Inferior parietal cortex (tissue), 1 donor: Measurements from ENCODE around the gene TAS2R30.
"Not testable (repeated sequence)": the region's sequence is repeated elsewhere in the genome, so short reads cannot be mapped to it uniquely, and the experiment has no call there.

Experiments used
- DNase-seq: peaks from one replicate; pipeline ENCODE4 v3.0.0-alpha.2; 2016; ENCODE audit errors: extremely low spot score

Gene TAS2R30

GRCh38 chr12:11130382-11130781 lies 4.1 kb downstream of the TAS2R30 start:
- no peak for DNase-seq

GRCh38 chr12:11114130-11114529 lies 20.3 kb downstream of the TAS2R30 start:
- DNase-seq: not testable (repeated sequence)

- not testable (repeated sequence) for DNase-seq
Measured at GRCh38 chr12:11111213-11111612, 23.2 kb downstream of the TAS2R30 start.

GRCh38 chr12:11108862-11109261 lies 25.6 kb downstream of the TAS2R30 start:
- DNase-seq: no peak

GRCh38 chr12:11107719-11108118 lies 26.7 kb downstream of the TAS2R30 start:
- DNase-seq: no peak

GRCh38 chr12:11106288-11106687 lies 28.2 kb downstream of the TAS2R30 start:
- no peak for DNase-seq

- no peak for DNase-seq
Measured at GRCh38 chr12:11105546-11105945, 28.9 kb downstream of the TAS2R30 start.

GRCh38 chr12:11094910-11095309 lies 39.5 kb downstream of the TAS2R30 start:
- not testable (repeated sequence) for DNase-seq

GRCh38 chr12:11092128-11092527 lies 42.3 kb downstream of the TAS2R30 start, which contains the start of gene TAS2R43:
TSS of gene TAS2R43 (minus strand) at chr12:11092313. CDS start at chr12:11092229, 84 bp downstream.
- DNase-seq: no peak

GRCh38 chr12:11089246-11089645 lies 45.2 kb downstream of the TAS2R30 start:
- DNase-seq: no peak

GRCh38 chr12:11085419-11085818 lies 49.0 kb downstream of the TAS2R30 start:
- DNase-seq: no peak
